OCI-LY3 (cell line): ENCODE results near the gene USP1.

Experiments used
- CTCF ChIP-seq: fragments of 200-600, 300-600 bp; sonication (generic); IDR thresholded peaks from 2 replicates; pipeline ENCODE4 v1.5.1; 2014; ENCODE audit warnings: antibody characterized with exemption, low read length, low read depth
- EZH2phosphoT487 ChIP-seq: fragments of 200-600 bp; shearing (Covaris generic); IDR thresholded peaks from 2 replicates; pipeline ENCODE4 v1.6.1; 2018; ENCODE audit warnings: antibody characterized with exemption, mixed run types, low read depth

GRCh38 chr1:62438163-62438562 lies 1.3 kb downstream of the USP1 start:
- no peak for TF ChIP-seq CTCF
- TF ChIP-seq EZH2phosphoT487: no peak
